CD4-positive, alpha-beta T cell (primary cell): Measurements from ENCODE around the gene SAMSN1. TPM values are rescaled to one million over a fixed set of nuclear protein-coding genes. Genes with fewer than 3 reads are reported as not detected.

Source experiments
- ATAC-seq: fragments of 200-7000 bp; cut with Tn5 transposase; one replicate; pipeline ENCODE4 v1.10.0; 2022; ENCODE audit warnings: mild to moderate bottlenecking; ENCODE audit not compliant: poor library complexity
- CTCF ChIA-PET: fragments of 350-600 bp; sonication (Branson Sonifier 250); formaldehyde crosslinking; loops from one replicate; lab custom pipeline; 2021; ENCODE audit warnings: antibody characterized with exemption, inconsistent platforms; lab: Charles Lee
- POLR2A ChIA-PET: fragments of 350-600 bp; sonication (Branson Sonifier 250); formaldehyde crosslinking; loops from one replicate; lab custom pipeline; 2021; ENCODE audit warnings: antibody characterized with exemption, inconsistent platforms; lab: Charles Lee
- DNase-seq, 14 experiments: peaks; one replicate each; pipeline ENCODE4 v3.0.0-alpha.2; 2013 to 2020; ENCODE audit warnings: mixed read lengths in 2 of 14
- H3K27ac ChIP-seq, 2 donors: one replicate each; pipeline versions ENCODE4 v1.5.1 to v1.7.0; 2013; ENCODE audit warnings: low read length in 2 of 2, low read depth in 1 of 2, mild to moderate bottlenecking in 1 of 2
- H3K27me3 ChIP-seq, 2 experiments: 1 replicate in 1 of 2; 2 replicates in 1 of 2; pipeline versions ENCODE4 v1.6.1 to v1.7.0; 2013; ENCODE audit warnings: low read length in 2 of 2, control low read depth in 1 of 2, mild to moderate bottlenecking in 1 of 2, moderate library complexity in 1 of 2; ENCODE audit not compliant: insufficient read depth in 2 of 2, control insufficient read depth in 1 of 2
- H3K36me3 ChIP-seq: one replicate; pipeline ENCODE4 v1.6.1; 2013; ENCODE audit warnings: low read length, control low read depth; ENCODE audit not compliant: insufficient read depth
- H3K4me1 ChIP-seq: one replicate; pipeline ENCODE4 v1.6.1; 2013; ENCODE audit warnings: low read length, control low read depth; ENCODE audit not compliant: insufficient read depth
- H3K4me3 ChIP-seq: one replicate; pipeline ENCODE4 v1.5.1; 2013; ENCODE audit warnings: mild to moderate bottlenecking, low read length, moderate library complexity
- H3K9me3 ChIP-seq, 2 experiments: 1 replicate in 1 of 2; 2 replicates in 1 of 2; pipeline versions ENCODE4 v1.6.1 to v1.7.0; 2013; ENCODE audit warnings: low read length in 2 of 2, mild to moderate bottlenecking in 2 of 2, control low read depth in 1 of 2, moderate library complexity in 1 of 2; ENCODE audit not compliant: control insufficient read depth in 1 of 2, insufficient read depth in 1 of 2
- H3K27ac Mint-ChIP-seq: one replicate; pipeline ENCODE4 v1.8.0; 2020; ENCODE audit warnings: mixed read lengths
- H3K27me3 Mint-ChIP-seq: one replicate; pipeline ENCODE4 v1.8.0; 2021; ENCODE audit warnings: mixed read lengths
- H3K36me3 Mint-ChIP-seq: one replicate; pipeline ENCODE4 v1.8.0; 2021; ENCODE audit warnings: low read depth, mixed read lengths
- H3K4me1 Mint-ChIP-seq: one replicate; pipeline ENCODE4 v1.8.0; 2021; ENCODE audit warnings: low read depth, mixed read lengths
- H3K4me3 Mint-ChIP-seq: one replicate; pipeline ENCODE4 v1.8.0; 2020; ENCODE audit warnings: mild to moderate bottlenecking, mixed read lengths
- H3K9me3 Mint-ChIP-seq: one replicate; pipeline ENCODE4 v1.8.0; 2020; ENCODE audit warnings: mixed read lengths
- intact Hi-C, 2 experiments: fragments of 100-400 bp; cut with DNase I in 1 of 2; cut with micrococcal nuclease in 1 of 2; formaldehyde crosslinking; loops; one replicate each; pipeline versions ENCODE4 v1.15.1 to v1.9.0; 2023 to 2025; cut with DNase I, micrococcal nuclease
- total RNA-seq, 174 experiments: library from RNA in 2 of 174; stranded (reverse) in 2 of 174; gene quantifications; one replicate each; pipeline ENCODE4 v1.2.3 and lab custom pipeline; 2021 to 2026
- TF ChIP-seq, protein P1 (sequence below): fragments of 200-600 bp; IDR thresholded peaks from one replicate; pipeline ENCODE4 v1.8.0; 2022; ENCODE audit warnings: antibody characterized with exemption, mild to moderate bottlenecking

SAMSN1 gene
- total RNA-seq, 2 experiments from 2014 or later, result 51.2 to 51.3 TPM

DNA sequence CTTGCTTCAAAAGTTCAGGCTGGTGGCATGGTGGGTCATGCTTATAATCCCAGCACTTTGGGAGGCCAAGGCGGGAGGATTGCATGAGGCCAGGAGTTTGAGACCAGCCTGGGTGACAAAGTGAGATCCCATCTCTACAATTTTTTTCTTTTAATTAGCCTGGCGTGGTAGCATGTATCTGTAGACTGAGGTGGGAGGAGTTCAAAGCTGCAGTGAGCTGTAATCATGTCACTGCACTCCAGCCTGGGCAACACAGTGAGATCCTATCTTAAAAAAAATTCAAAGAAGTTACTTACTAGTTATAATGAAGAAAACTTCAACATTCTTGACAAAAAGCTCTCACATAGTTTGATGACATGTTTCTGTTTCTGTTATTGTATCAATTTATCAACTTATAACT lies 45.2 kb downstream of the SAMSN1 start:
- ATAC-seq (no peak), DNase-seq (no peak)
- intact Hi-C loops, result no loop called here
- CTCF ChIA-PET, result interaction anchor here (1.0 kb wide), 1 partner anchor 19 kb away, joined by 3 read pairs; no protein-coding TSS in a partner anchor
- H3K36me3 ChIP-seq, result peaks cover 84% of the 10 kb centered on the region
- no peaks in the 10 kb centered on the region for H3K9me3 ChIP-seq
- H3K4me1 ChIP-seq, result no peaks in the 10 kb centered on the region
- no peaks in the 10 kb centered on the region for H3K27me3 ChIP-seq
- Mint-ChIP-seq H3K36me3 (peaks cover 96% of the 10 kb centered on the region), H3K4me3 (no peak overlapping the region), H3K9me3 (no peaks in the 10 kb centered on the region), H3K27me3 (no peaks in the 10 kb centered on the region), H3K4me1 (peaks cover 21% of the 10 kb centered on the region), H3K27ac (no peak overlapping the region)
- H3K4me3 ChIP-seq, result no peak overlapping the region
- TF ChIP-seq, protein P1, sequence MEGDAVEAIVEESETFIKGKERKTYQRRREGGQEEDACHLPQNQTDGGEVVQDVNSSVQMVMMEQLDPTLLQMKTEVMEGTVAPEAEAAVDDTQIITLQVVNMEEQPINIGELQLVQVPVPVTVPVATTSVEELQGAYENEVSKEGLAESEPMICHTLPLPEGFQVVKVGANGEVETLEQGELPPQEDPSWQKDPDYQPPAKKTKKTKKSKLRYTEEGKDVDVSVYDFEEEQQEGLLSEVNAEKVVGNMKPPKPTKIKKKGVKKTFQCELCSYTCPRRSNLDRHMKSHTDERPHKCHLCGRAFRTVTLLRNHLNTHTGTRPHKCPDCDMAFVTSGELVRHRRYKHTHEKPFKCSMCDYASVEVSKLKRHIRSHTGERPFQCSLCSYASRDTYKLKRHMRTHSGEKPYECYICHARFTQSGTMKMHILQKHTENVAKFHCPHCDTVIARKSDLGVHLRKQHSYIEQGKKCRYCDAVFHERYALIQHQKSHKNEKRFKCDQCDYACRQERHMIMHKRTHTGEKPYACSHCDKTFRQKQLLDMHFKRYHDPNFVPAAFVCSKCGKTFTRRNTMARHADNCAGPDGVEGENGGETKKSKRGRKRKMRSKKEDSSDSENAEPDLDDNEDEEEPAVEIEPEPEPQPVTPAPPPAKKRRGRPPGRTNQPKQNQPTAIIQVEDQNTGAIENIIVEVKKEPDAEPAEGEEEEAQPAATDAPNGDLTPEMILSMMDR, result no peak
- no peak overlapping the region for H3K27ac ChIP-seq
- POLR2A ChIA-PET, result no interaction called here

DNA sequence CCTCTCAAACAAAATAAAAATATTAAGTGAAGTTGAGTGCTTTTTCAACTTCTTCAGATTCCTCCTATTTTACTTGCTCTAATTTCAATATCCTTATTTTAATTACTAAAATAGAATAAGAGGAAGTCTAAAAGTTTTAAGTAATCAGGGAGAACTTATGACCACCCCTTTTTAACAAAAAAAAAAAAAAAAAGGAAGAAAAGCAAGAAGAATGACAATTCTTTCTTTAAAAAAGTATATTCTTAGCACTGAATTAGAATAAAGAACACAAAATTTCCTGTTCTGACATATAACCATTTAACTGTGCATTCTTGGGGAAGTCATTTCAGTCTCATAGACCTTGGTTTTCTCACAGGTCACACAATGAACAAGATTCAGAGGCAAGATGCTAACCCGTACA lies 46.8 kb downstream of the SAMSN1 start:
- Mint-ChIP-seq H3K9me3 (no peaks in the 10 kb centered on the region), H3K36me3 (peaks cover 96% of the 10 kb centered on the region), H3K27ac (no peak overlapping the region), H3K4me3 (no peak overlapping the region), H3K4me1 (peaks cover 6% of the 10 kb centered on the region), H3K27me3 (no peaks in the 10 kb centered on the region)
- Histone ChIP-seq H3K27ac (no peak overlapping the region), H3K27me3 (no peaks in the 10 kb centered on the region), H3K4me1 (no peaks in the 10 kb centered on the region), H3K9me3 (no peaks in the 10 kb centered on the region), H3K4me3 (no peak overlapping the region), H3K36me3 (peaks cover 95% of the 10 kb centered on the region)
- ChIA-PET CTCF (no interaction called here), POLR2A (interaction anchor here (1.0 kb wide), 1 partner anchor 26 kb away, joined by 3 read pairs; no protein-coding TSS in a partner anchor)
- intact Hi-C loops, result no loop called here
- ATAC-seq (no peak), DNase-seq (no peak)
- TF ChIP-seq, protein P1, result no peak

DNA sequence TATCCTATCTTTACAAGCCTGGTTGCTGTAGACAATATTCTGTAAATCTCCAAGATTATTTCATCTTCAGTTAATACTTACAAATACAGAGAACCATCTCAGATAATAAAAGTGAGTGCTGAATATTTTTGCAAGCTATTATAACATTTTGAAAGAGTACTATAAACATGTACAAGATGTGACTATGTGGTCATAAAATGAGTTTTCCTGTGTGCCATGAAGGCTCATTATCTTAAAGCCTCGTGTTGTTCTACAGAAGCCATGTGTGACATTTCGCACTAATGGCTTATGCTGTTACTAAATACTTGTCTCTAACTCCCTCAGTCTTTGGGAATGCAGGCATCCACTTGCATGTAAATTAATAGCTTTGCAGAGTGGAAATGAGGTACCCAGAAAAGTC lies 48.3 kb downstream of the SAMSN1 start:
- H3K27me3 ChIP-seq, result no peaks in the 10 kb centered on the region
- Mint-ChIP-seq H3K27ac (no peak overlapping the region), H3K4me1 (peaks cover 15% of the 10 kb centered on the region), H3K36me3 (peaks cover 96% of the 10 kb centered on the region), H3K4me3 (no peak overlapping the region), H3K27me3 (no peaks in the 10 kb centered on the region), H3K9me3 (no peaks in the 10 kb centered on the region)
- TF ChIP-seq, protein P1, result no peak
- no peak for DNase-seq
- no peaks in the 10 kb centered on the region for H3K9me3 ChIP-seq
- peaks cover 85% of the 10 kb centered on the region for H3K36me3 ChIP-seq
- H3K27ac ChIP-seq, result no peak overlapping the region
- ChIA-PET CTCF (no interaction called here), POLR2A (no interaction called here)
- no peaks in the 10 kb centered on the region for H3K4me1 ChIP-seq
- intact Hi-C loops, result no loop called here
- no peak for ATAC-seq
- no peak overlapping the region for H3K4me3 ChIP-seq
